ENCODE results near the gene MAN2C1.
A peak's percentile ranks its signal among the peaks of the same experiment; 100 is the strongest.

MAN2C1 gene

DNA sequence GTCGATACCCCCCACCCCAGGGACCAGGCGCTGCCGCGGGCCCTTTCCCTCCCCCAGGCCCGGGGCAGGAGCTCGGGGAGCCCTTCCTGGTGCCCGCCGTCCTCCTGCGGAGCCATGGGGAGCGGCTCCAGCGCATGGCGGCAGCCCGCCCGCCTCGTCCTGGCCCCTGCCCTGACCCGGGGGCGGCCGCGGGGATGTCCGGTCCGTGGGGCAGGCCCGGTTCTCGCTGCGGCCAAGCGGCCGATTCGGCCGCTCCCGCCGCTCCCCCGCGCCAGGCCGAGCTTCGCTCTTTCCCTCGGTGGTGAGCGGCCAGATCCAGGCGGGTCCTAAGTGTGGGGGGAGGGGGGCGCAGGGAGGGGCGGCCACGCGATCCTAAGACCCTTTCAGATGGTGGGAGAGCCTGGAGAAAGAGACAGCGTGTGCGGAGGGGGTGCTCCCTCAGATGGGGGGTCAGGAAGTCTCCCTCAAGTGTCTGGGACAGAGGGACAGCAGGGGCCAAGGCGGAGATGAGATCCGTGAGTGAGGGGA lies 20.3 kb downstream of the MAN2C1 start (continued):
- TF ChIP-seq ZNF426 (tag by site-specific recombination; IDR thresholded peaks at IDR 0.05), result no peak
- TF ChIP-seq ZNF560 (tag by site-specific recombination; IDR thresholded peaks at IDR 0.05; ENCODE audit: borderline replicate concordance), result no peak
- TF ChIP-seq ZNF548 (tag by site-specific recombination; IDR thresholded peaks at IDR 0.05), result no peak
- no peak for TF ChIP-seq BCL11A (tag by site-specific recombination; IDR thresholded peaks at IDR 0.05; ENCODE audit: low read depth)
- TF ChIP-seq ZNF830 (tag by site-specific recombination; IDR thresholded peaks at IDR 0.05; ENCODE audit: low read depth), result no peak
- TF ChIP-seq RBAK (tag by site-specific recombination; IDR thresholded peaks at IDR 0.05), result no peak
- TF ChIP-seq, protein P1, sequence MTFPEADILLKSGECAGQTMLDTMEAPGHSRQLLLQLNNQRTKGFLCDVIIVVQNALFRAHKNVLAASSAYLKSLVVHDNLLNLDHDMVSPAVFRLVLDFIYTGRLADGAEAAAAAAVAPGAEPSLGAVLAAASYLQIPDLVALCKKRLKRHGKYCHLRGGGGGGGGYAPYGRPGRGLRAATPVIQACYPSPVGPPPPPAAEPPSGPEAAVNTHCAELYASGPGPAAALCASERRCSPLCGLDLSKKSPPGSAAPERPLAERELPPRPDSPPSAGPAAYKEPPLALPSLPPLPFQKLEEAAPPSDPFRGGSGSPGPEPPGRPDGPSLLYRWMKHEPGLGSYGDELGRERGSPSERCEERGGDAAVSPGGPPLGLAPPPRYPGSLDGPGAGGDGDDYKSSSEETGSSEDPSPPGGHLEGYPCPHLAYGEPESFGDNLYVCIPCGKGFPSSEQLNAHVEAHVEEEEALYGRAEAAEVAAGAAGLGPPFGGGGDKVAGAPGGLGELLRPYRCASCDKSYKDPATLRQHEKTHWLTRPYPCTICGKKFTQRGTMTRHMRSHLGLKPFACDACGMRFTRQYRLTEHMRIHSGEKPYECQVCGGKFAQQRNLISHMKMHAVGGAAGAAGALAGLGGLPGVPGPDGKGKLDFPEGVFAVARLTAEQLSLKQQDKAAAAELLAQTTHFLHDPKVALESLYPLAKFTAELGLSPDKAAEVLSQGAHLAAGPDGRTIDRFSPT (tag by site-specific recombination; IDR thresholded peaks at IDR 0.05), result no peak
- no peak for TF ChIP-seq ZNF169 (tag by site-specific recombination; IDR thresholded peaks at IDR 0.05)
- TF ChIP-seq ZNF37A (tag by site-specific recombination; IDR thresholded peaks at IDR 0.05), result no peak
- no peak for TF ChIP-seq ZNF354C (tag by site-specific recombination; IDR thresholded peaks at IDR 0.05; ENCODE audit: borderline replicate concordance, low read depth)
- TF ChIP-seq, protein P2, sequence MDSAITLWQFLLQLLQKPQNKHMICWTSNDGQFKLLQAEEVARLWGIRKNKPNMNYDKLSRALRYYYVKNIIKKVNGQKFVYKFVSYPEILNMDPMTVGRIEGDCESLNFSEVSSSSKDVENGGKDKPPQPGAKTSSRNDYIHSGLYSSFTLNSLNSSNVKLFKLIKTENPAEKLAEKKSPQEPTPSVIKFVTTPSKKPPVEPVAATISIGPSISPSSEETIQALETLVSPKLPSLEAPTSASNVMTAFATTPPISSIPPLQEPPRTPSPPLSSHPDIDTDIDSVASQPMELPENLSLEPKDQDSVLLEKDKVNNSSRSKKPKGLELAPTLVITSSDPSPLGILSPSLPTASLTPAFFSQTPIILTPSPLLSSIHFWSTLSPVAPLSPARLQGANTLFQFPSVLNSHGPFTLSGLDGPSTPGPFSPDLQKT (IDR thresholded peaks at IDR 0.05; ENCODE audit: borderline replicate concordance, low read depth, low read length), result no peak
- TF ChIP-seq ZNF416 (tag by site-specific recombination; IDR thresholded peaks at IDR 0.05), result no peak
- TF ChIP-seq ZNF221 (tag by site-specific recombination; IDR thresholded peaks at IDR 0.05; ENCODE audit: borderline replicate concordance), result no peak
- TF ChIP-seq ZNF433 (tag by site-specific recombination; IDR thresholded peaks at IDR 0.05; ENCODE audit: low read depth), result no peak
- TF ChIP-seq, protein P3, sequence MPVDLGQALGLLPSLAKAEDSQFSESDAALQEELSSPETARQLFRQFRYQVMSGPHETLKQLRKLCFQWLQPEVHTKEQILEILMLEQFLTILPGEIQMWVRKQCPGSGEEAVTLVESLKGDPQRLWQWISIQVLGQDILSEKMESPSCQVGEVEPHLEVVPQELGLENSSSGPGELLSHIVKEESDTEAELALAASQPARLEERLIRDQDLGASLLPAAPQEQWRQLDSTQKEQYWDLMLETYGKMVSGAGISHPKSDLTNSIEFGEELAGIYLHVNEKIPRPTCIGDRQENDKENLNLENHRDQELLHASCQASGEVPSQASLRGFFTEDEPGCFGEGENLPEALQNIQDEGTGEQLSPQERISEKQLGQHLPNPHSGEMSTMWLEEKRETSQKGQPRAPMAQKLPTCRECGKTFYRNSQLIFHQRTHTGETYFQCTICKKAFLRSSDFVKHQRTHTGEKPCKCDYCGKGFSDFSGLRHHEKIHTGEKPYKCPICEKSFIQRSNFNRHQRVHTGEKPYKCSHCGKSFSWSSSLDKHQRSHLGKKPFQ (tag by site-specific recombination; IDR thresholded peaks at IDR 0.05), result no peak
- no peak for TF ChIP-seq KLF7 (tag by site-specific recombination; IDR thresholded peaks at IDR 0.05; ENCODE audit: borderline replicate concordance)
- no peak for TF ChIP-seq ZNF266 (tag by site-specific recombination; IDR thresholded peaks at IDR 0.05; ENCODE audit: low read depth)

DNA sequence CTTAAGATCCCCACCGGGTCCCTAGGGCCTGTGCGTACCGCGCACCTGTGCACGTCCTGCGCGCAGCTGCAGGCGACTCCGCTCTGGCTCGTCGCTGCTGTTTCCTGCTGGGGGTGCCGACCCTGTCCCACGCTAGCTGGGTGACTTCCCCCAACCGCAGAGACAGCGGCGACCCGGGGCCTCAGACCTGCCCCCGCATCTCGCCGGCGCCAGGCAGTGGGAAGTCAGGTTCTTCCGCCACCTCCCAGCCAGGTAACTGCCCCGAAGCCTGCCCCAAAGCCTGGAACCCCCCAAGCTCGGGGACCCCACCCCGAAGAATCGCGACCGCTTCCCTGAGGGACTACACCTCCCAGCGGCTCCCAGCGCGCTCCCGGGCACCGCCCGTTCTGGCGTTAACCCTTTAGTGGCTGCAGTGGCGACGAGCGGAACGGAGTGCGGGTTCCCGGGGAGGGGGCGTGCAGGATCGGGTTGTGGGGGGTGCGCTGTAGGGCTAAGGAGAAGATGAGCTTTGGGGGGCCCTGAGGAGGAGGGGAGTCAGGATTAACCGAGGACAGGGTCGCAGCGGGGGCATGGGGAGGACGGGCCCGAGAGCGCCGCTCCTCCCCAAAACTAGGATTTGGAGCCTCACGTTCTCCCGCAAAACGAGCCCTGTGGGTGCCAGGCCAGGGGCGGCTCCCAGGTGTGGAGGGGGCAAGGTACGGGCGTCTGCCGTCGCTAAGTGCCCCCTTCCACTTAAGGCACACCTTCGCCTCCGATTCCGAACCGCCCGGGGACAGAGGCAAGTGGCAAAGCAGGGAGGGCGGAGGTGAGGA lies 21.0 kb downstream of the MAN2C1 start:
- Histone ChIP-seq H3K4me1 (ENCODE audit: control insufficient read depth, insufficient read depth, low read length) (peaks cover 6% of the 10 kb centered on the region; the same call in 1 of the 2 replicates), H3K9me3 (ENCODE audit: control insufficient read depth, insufficient read depth, low read depth, low read length) (no peaks in the 10 kb centered on the region), H3K36me3 (ENCODE audit: control insufficient read depth in 2 of 2, insufficient read depth in 1 of 2, low read length in 2 of 2) (peaks cover 10 to 21% of the 10 kb centered on the region in 2 experiments; a peak in 2 of 3 replicates), H3K27ac (ENCODE audit: extremely low read depth, low read depth, low read length) (peak overlapping the region; percentile 88), H3K4me3 (ENCODE audit: low read depth, low read length) (peak overlapping the region; percentile 62)
- CTCF ChIA-PET, result interaction anchor here (0.6 to 4.7 kb wide), 5 partner anchors 20 to 1181 kb away, joined by 3 to 33 read pairs (median 4); partner anchors contain the start of gene MAN2C1
- POLR2A ChIA-PET, result interaction anchor here (0.6 to 3.3 kb wide), 11 partner anchors 8 to 305 kb away, joined by 3 to 31 read pairs (median 3); partner anchors contain the start of genes COMMD4, IMP3, MAN2C1 and SIN3A
- TF ChIP-seq ZNF549 (tag by site-specific recombination; IDR thresholded peaks at IDR 0.05) (no peak), RBAK (tag by site-specific recombination; IDR thresholded peaks at IDR 0.05) (0 out of 2 replicates have a peak, but pooled peaks have one; percentile 21), ZNF830 (tag by site-specific recombination; IDR thresholded peaks at IDR 0.05; ENCODE audit: low read depth) (no peak), KLF8 (tag by site-specific recombination; IDR thresholded peaks at IDR 0.05) (peak; percentile 99), ZNF239 (tag by site-specific recombination; IDR thresholded peaks at IDR 0.05) (no peak), KLF1 (tag by site-specific recombination; IDR thresholded peaks at IDR 0.05) (peak; percentile 97), KLF7 (tag by site-specific recombination; IDR thresholded peaks at IDR 0.05; ENCODE audit: borderline replicate concordance) (peak; percentile 99), ZNF266 (tag by site-specific recombination; IDR thresholded peaks at IDR 0.05; ENCODE audit: low read depth) (0 out of 2 replicates have a peak, but pooled peaks have one; percentile 6)
- TF ChIP-seq, protein P4, sequence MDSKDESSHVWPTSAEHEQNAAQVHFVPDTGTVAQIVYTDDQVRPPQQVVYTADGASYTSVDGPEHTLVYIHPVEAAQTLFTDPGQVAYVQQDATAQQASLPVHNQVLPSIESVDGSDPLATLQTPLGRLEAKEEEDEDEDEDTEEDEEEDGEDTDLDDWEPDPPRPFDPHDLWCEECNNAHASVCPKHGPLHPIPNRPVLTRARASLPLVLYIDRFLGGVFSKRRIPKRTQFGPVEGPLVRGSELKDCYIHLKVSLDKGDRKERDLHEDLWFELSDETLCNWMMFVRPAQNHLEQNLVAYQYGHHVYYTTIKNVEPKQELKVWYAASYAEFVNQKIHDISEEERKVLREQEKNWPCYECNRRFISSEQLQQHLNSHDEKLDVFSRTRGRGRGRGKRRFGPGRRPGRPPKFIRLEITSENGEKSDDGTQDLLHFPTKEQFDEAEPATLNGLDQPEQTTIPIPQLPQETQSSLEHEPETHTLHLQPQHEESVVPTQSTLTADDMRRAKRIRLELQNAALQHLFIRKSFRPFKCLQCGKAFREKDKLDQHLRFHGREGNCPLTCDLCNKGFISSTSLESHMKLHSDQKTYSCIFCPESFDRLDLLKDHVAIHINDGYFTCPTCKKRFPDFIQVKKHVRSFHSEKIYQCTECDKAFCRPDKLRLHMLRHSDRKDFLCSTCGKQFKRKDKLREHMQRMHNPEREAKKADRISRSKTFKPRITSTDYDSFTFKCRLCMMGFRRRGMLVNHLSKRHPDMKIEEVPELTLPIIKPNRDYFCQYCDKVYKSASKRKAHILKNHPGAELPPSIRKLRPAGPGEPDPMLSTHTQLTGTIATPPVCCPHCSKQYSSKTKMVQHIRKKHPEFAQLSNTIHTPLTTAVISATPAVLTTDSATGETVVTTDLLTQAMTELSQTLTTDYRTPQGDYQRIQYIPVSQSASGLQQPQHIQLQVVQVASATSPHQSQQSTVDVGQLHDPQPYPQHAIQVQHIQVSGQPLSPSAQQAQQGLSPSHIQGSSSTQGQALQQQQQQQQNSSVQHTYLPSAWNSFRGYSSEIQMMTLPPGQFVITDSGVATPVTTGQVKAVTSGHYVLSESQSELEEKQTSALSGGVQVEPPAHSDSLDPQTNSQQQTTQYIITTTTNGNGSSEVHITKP (tag by site-specific recombination; IDR thresholded peaks at IDR 0.05), result peak; percentile 76
